Measurements from ENCODE around the gene TACR1.

The TACR1 gene

DNA sequence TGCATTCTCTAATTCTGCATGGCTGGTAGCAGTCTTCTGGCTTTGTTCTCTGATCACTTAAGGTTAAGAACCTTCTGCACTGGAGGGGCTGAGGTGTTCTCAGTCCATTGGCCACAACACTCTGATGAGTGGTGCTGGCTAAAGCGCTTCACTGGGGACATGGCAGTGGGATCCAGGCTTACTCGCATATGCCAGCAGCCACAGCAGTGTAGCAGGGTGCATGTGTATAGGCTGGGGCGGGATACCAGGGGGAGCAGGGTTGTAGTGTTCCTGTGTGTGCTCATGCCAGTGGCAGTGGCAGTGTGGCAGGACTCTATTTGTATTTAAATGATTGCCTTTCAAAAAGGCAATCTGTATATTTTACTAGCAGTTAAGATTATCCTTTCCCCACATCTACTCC, 11.1 kb upstream of the TACR1 start:
- H3K4me3 ChIP-seq (ENCODE audit: severe bottlenecking): no peak overlapping the region
- no peak overlapping the region for H3K27ac ChIP-seq (ENCODE audit: poor library complexity, severe bottlenecking)
- ATAC-seq (ENCODE audit: low read depth) (no peak), DNase-seq (ENCODE audit: low spot score) (no peak)
- TF ChIP-seq, protein P1, sequence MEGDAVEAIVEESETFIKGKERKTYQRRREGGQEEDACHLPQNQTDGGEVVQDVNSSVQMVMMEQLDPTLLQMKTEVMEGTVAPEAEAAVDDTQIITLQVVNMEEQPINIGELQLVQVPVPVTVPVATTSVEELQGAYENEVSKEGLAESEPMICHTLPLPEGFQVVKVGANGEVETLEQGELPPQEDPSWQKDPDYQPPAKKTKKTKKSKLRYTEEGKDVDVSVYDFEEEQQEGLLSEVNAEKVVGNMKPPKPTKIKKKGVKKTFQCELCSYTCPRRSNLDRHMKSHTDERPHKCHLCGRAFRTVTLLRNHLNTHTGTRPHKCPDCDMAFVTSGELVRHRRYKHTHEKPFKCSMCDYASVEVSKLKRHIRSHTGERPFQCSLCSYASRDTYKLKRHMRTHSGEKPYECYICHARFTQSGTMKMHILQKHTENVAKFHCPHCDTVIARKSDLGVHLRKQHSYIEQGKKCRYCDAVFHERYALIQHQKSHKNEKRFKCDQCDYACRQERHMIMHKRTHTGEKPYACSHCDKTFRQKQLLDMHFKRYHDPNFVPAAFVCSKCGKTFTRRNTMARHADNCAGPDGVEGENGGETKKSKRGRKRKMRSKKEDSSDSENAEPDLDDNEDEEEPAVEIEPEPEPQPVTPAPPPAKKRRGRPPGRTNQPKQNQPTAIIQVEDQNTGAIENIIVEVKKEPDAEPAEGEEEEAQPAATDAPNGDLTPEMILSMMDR (IDR thresholded peaks at IDR 0.05; ENCODE audit: poor library complexity, severe bottlenecking): no peak
- no peaks in the 10 kb centered on the region for H3K27me3 ChIP-seq (ENCODE audit: insufficient read depth, poor library complexity, severe bottlenecking)
- H3K9me3 ChIP-seq (ENCODE audit: severe bottlenecking): no peaks in the 10 kb centered on the region
- no peaks in the 10 kb centered on the region for H3K36me3 ChIP-seq (ENCODE audit: low read depth)
- no peaks in the 10 kb centered on the region for H3K4me1 ChIP-seq (ENCODE audit: insufficient read depth, poor library complexity, severe bottlenecking)

DNA sequence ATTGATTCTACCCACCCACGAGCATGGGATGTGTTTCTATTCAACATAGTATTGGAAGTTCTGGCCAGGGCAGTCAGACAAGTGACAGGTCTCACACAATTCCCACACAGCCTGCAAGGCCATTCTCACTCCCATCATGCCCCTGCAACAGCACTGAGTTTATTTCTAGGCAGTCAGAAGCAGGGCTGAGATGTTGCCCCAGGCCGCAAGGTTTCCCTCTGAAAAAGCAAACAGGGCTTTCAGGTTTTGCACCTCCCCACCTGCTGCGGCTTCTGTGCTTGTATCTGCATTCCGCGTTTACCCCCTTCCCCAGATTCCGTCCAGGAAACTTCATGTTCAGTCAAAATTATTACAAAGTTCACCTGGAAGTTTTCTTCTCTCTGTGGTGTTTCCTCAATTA, 9.4 kb upstream of the TACR1 start:
- Histone ChIP-seq H3K4me3 (ENCODE audit: severe bottlenecking) (no peak overlapping the region), H3K27ac (ENCODE audit: poor library complexity, severe bottlenecking) (no peak overlapping the region), H3K27me3 (ENCODE audit: insufficient read depth, poor library complexity, severe bottlenecking) (peaks cover 13% of the 10 kb centered on the region), H3K9me3 (ENCODE audit: severe bottlenecking) (no peaks in the 10 kb centered on the region), H3K4me1 (ENCODE audit: insufficient read depth, poor library complexity, severe bottlenecking) (no peaks in the 10 kb centered on the region), H3K36me3 (ENCODE audit: low read depth) (no peaks in the 10 kb centered on the region)
- DNase-seq (ENCODE audit: low spot score): no peak
- no peak for ATAC-seq (ENCODE audit: low read depth)
- TF ChIP-seq, protein P1 (IDR thresholded peaks at IDR 0.05; ENCODE audit: poor library complexity, severe bottlenecking): no peak

GRCh38 chr2:75204833-75205232, 5.5 kb upstream of the TACR1 start:
- Histone ChIP-seq H3K27me3 (ENCODE audit: insufficient read depth, poor library complexity, severe bottlenecking) (peaks cover 47% of the 10 kb centered on the region), H3K36me3 (ENCODE audit: low read depth) (no peaks in the 10 kb centered on the region), H3K9me3 (ENCODE audit: severe bottlenecking) (no peaks in the 10 kb centered on the region), H3K4me1 (ENCODE audit: insufficient read depth, poor library complexity, severe bottlenecking) (no peaks in the 10 kb centered on the region), H3K4me3 (ENCODE audit: severe bottlenecking) (no peak overlapping the region), H3K27ac (ENCODE audit: poor library complexity, severe bottlenecking) (no peak overlapping the region)
- no peak for ATAC-seq (ENCODE audit: low read depth)
- no peak for DNase-seq (ENCODE audit: low spot score)
- TF ChIP-seq, protein P1 (IDR thresholded peaks at IDR 0.05; ENCODE audit: poor library complexity, severe bottlenecking): no peak

DNA sequence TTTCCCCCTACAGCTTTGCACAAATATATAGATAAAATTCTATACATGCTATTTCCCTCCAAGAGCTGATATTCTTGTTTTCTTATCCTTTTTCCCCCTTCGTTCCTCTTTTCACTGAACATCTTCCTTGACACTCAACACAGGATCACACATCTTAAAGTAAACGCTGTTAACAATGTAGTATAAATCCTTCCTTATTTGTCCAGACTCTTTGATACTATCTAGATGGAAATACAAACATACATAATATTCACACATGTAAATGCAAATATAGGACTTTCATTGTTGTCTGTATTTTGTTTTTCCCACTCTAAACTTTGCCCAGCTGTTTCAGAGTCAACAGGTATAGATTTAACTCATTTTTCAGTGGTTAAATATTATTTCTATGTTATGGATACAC, 3.0 kb upstream of the TACR1 start:
- H3K4me1 ChIP-seq (ENCODE audit: insufficient read depth, poor library complexity, severe bottlenecking): no peaks in the 10 kb centered on the region
- H3K27me3 ChIP-seq (ENCODE audit: insufficient read depth, poor library complexity, severe bottlenecking): peaks cover 72% of the 10 kb centered on the region
- H3K4me3 ChIP-seq (ENCODE audit: severe bottlenecking): no peak overlapping the region
- TF ChIP-seq, protein P1 (IDR thresholded peaks at IDR 0.05; ENCODE audit: poor library complexity, severe bottlenecking): no peak
- DNase-seq (ENCODE audit: low spot score) (no peak), ATAC-seq (ENCODE audit: low read depth) (no peak)
- no peaks in the 10 kb centered on the region for H3K9me3 ChIP-seq (ENCODE audit: severe bottlenecking)
- no peaks in the 10 kb centered on the region for H3K36me3 ChIP-seq (ENCODE audit: low read depth)
- no peak overlapping the region for H3K27ac ChIP-seq (ENCODE audit: poor library complexity, severe bottlenecking)

DNA sequence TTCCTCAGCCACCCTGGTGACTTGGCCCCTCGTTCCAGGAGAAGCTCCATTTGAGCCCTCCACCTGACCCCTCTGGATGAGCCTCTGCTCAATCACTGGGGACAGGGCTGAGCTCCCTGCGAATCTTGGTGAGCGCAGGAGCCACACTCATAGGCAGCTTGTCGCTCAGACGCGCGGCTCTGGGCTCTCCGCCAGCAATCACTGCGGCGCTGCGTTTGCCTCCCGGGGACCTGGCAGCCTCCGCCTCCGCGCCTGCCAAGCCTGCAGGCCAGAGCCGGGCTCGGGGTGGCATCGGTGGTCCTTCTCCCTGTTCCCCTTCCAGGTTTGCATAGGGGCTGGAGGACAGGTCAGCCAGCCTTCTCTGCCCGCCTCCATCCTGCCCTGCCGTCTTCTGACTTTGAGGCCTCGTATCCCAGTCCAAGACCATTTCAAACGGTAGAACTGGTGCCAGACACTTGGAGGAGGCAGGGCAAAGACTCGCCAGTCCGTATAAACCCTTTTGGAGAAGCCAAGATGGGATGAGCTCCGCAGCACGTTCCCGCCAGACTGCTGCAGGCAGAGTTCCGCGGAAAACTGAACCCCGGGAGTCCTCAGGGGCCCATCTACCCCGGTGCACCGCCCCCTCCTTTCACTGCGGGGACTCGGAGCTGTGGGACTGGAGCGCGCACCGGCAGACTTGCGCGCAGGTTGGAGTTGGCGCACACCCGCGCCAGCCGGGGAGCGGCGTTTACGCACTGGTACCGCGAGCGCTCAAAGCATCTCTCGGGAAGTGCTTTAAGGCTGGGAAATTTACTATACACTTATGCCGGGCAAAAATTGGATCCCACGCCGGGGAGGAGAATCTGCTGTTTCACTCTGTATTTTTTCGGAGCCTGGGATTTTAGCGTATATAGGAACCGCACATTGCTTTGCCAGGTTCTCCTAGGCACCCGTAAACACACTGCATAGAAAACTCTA, 1.1 kb upstream of the TACR1 start:
- H3K4me3 ChIP-seq (ENCODE audit: severe bottlenecking): no peak overlapping the region
- ATAC-seq (ENCODE audit: low read depth): peak; percentile 44
- DNase-seq (ENCODE audit: low spot score): peak; percentile 37
- no peak overlapping the region for H3K27ac ChIP-seq (ENCODE audit: poor library complexity, severe bottlenecking)
- H3K36me3 ChIP-seq (ENCODE audit: low read depth): no peaks in the 10 kb centered on the region
- TF ChIP-seq, protein P1 (IDR thresholded peaks at IDR 0.05; ENCODE audit: poor library complexity, severe bottlenecking): no peak
- H3K9me3 ChIP-seq (ENCODE audit: severe bottlenecking): no peaks in the 10 kb centered on the region
- H3K4me1 ChIP-seq (ENCODE audit: insufficient read depth, poor library complexity, severe bottlenecking): no peaks in the 10 kb centered on the region
- peaks cover 88% of the 10 kb centered on the region for H3K27me3 ChIP-seq (ENCODE audit: insufficient read depth, poor library complexity, severe bottlenecking)
